ENCODE data around the gene SNX14. TPM values are rescaled to one million over a fixed set of nuclear protein-coding genes. Genes with fewer than 3 reads are reported as not detected.

SNX14 gene
- total and polyA plus RNA-seq, 11 donors = 23.3 to 41.8 (median 31.8) TPM

- peaks cover 0 to 15% (median 0%) of the 10 kb centered on the region in 9 donors for H3K36me3 ChIP-seq
- no peaks in the 10 kb centered on the region for H3K9me3 ChIP-seq
- peak overlapping the region in 3 of 12 donors; percentile 7 to 63 (median 17) for H3K27ac ChIP-seq
- no peak overlapping the region for H3K4me3 ChIP-seq
- 52 to 69% (median 58%) methylated on average over 4 of the region's 4 CpGs for WGBS, 4 donors
- no peaks in the 10 kb centered on the region for H3K27me3 ChIP-seq
- TF ChIP-seq POLR2A (IDR thresholded peaks at IDR 0.05) = no peak
- no peak for TF ChIP-seq CTCF (IDR thresholded peaks at IDR 0.05)
- intact Hi-C loops (cut with DNase I) = no loop called here
- ATAC-seq (peak in 3 of 4 donors; percentile 27 to 48 (median 37)), DNase-seq (no peak)
- H3K4me1 ChIP-seq = peaks cover 0 to 54% (median 16%) of the 10 kb centered on the region in 12 donors
Measured at GRCh38 chr6:85464260-85464644, 129.4 kb downstream of the SNX14 start.

GRCh38 chr6:85463621-85464259 is 129.9 kb downstream of the SNX14 start:
- TF ChIP-seq CTCF (IDR thresholded peaks at IDR 0.05) (no peak), POLR2A (IDR thresholded peaks at IDR 0.05) (no peak)
- Histone ChIP-seq H3K9me3 (no peaks in the 10 kb centered on the region), H3K4me1 (peaks cover 0 to 54% (median 20%) of the 10 kb centered on the region in 12 donors), H3K27ac (no peak overlapping the region), H3K27me3 (no peaks in the 10 kb centered on the region), H3K4me3 (no peak overlapping the region), H3K36me3 (peaks cover 0 to 15% (median 0%) of the 10 kb centered on the region in 9 donors)
- intact Hi-C loops (cut with DNase I) = no loop called here
- ATAC-seq = no peak
- no peak for DNase-seq
- WGBS, 4 donors = 79 to 86% (median 85%) methylated on average over 4 of the region's 4 CpGs

GRCh38 chr6:85462673-85463072 is 131.0 kb downstream of the SNX14 start:
- Histone ChIP-seq H3K4me1 (peaks cover 0 to 61% (median 22%) of the 10 kb centered on the region in 12 donors), H3K9me3 (no peaks in the 10 kb centered on the region), H3K27ac (peak overlapping the region in 1 of 12 donors; percentile 60), H3K27me3 (no peaks in the 10 kb centered on the region), H3K4me3 (no peak overlapping the region), H3K36me3 (peaks cover 0 to 8% (median 0%) of the 10 kb centered on the region in 9 donors)
- intact Hi-C loops (cut with DNase I) = no loop called here
- ATAC-seq (no peak), DNase-seq (no peak)
- no peak for TF ChIP-seq CTCF (IDR thresholded peaks at IDR 0.05)
- TF ChIP-seq POLR2A (IDR thresholded peaks at IDR 0.05) = no peak
- 69 to 94% (median 84%) methylated on average over 2 of the region's 2 CpGs for WGBS, 4 donors

GRCh38 chr6:85461798-85462170 is 131.9 kb downstream of the SNX14 start:
- H3K4me1 ChIP-seq = peaks cover 0 to 61% (median 22%) of the 10 kb centered on the region in 12 donors
- ATAC-seq (no peak), DNase-seq (no peak)
- intact Hi-C loops (cut with DNase I) = no loop called here
- no peak for TF ChIP-seq POLR2A (IDR thresholded peaks at IDR 0.05)
- no peak for TF ChIP-seq CTCF (IDR thresholded peaks at IDR 0.05)
- no peaks in the 10 kb centered on the region for H3K36me3 ChIP-seq
- peak overlapping the region in 8 of 12 donors; percentile 20 to 73 (median 61) for H3K27ac ChIP-seq
- no peaks in the 10 kb centered on the region for H3K27me3 ChIP-seq
- H3K9me3 ChIP-seq = no peaks in the 10 kb centered on the region
- H3K4me3 ChIP-seq = no peak overlapping the region
- 54 to 71% (median 62%) methylated on average over 4 of the region's 4 CpGs for WGBS, 4 donors

All from heart left ventricle (tissue), 16 donors.